NT2/D1 (cell line): ENCODE results near the gene ABCB11.

Experiments
- SUZ12 ChIP-seq: IDR thresholded peaks from 2 replicates; pipeline ENCODE4 v1.6.1; 2011; ENCODE audit not compliant: insufficient read length, insufficient read depth; ENCODE audit errors: extremely low read depth
- YY1 ChIP-seq: IDR thresholded peaks from 2 replicates; pipeline ENCODE4 v1.6.1; 2011; ENCODE audit not compliant: insufficient read length, insufficient read depth
- ZNF274 ChIP-seq: IDR thresholded peaks from 2 replicates; pipeline ENCODE4 v1.6.1; 2011; ENCODE audit warnings: mild to moderate bottlenecking, low read depth, low read length

GRCh38 chr2:169077674-169078240 is 46.6 kb upstream of the ABCB11 start:
- no peak for TF ChIP-seq SUZ12
- TF ChIP-seq ZNF274, result no peak
- TF ChIP-seq YY1, result no peak
